GM21367 (cell line): Measurements from ENCODE around the gene DLEU7.

Source experiments
- ATAC-seq: cut with Tn5 transposase; IDR thresholded peaks from one replicate; pipeline ENCODE4 v1.9.1; 2021; ENCODE audit not compliant: unreplicated experiment

DLEU7 gene

GRCh38 chr13:50843257-50844083, at the start of gene DLEU7:
Gene DLEU7, minus strand, starts transcription at chr13:50843692. Its CDS starts 46 bp downstream, at chr13:50843646.
- no peak for ATAC-seq

GRCh38 chr13:50892210-50892944, 48.9 kb upstream of the DLEU7 start:
- peak; percentile 42 for ATAC-seq

- ATAC-seq = no peak
Observed at GRCh38 chr13:50891206-50891605, 47.7 kb upstream of the DLEU7 start.

- ATAC-seq = no peak
Observed at GRCh38 chr13:50889317-50889716, 45.8 kb upstream of the DLEU7 start.

- no peak for ATAC-seq
Observed at GRCh38 chr13:50888362-50888761, 44.9 kb upstream of the DLEU7 start.

GRCh38 chr13:50887151-50887550, 43.7 kb upstream of the DLEU7 start:
- no peak for ATAC-seq

- no peak for ATAC-seq
Observed at GRCh38 chr13:50884265-50884664, 40.8 kb upstream of the DLEU7 start.

GRCh38 chr13:50883728-50884127, 40.2 kb upstream of the DLEU7 start:
- no peak for ATAC-seq

- no peak for ATAC-seq
Observed at GRCh38 chr13:50882816-50883435, 39.4 kb upstream of the DLEU7 start.

- no peak for ATAC-seq
Observed at GRCh38 chr13:50873991-50874390, 30.5 kb upstream of the DLEU7 start.

- ATAC-seq = no peak
Observed at GRCh38 chr13:50873467-50873866, 30.0 kb upstream of the DLEU7 start.

GRCh38 chr13:50871405-50871804, 27.9 kb upstream of the DLEU7 start:
- no peak for ATAC-seq

- ATAC-seq = no peak
Observed at GRCh38 chr13:50867637-50867945, 24.1 kb upstream of the DLEU7 start.

GRCh38 chr13:50866817-50867636, 23.5 kb upstream of the DLEU7 start:
- ATAC-seq = no peak

GRCh38 chr13:50864492-50864891, 21.0 kb upstream of the DLEU7 start:
- no peak for ATAC-seq

GRCh38 chr13:50855681-50856080, 12.2 kb upstream of the DLEU7 start:
- ATAC-seq = no peak

GRCh38 chr13:50850445-50850844, 7.0 kb upstream of the DLEU7 start:
- no peak for ATAC-seq

GRCh38 chr13:50847501-50847900, 4.0 kb upstream of the DLEU7 start:
- no peak for ATAC-seq

GRCh38 chr13:50846861-50847475, 3.5 kb upstream of the DLEU7 start:
- ATAC-seq = no peak

GRCh38 chr13:50845211-50845610, 1.7 kb upstream of the DLEU7 start:
- ATAC-seq = no peak
